Vagina (tissue), 2 donors: ENCODE measurements around the gene ARSB. TPM values are rescaled to one million over a fixed set of nuclear protein-coding genes. Genes with fewer than 3 reads are reported as not detected.

ENCODE experiments used
- DNase-seq, 2 donors: peaks; one replicate each; pipeline ENCODE4 v3.0.0-alpha.2; 2017; ENCODE audit errors: extremely low spot score in 2 of 2
- H3K27ac ChIP-seq: fragments of 200-600 bp; sonication (generic); one replicate; pipeline ENCODE4 v1.5.1; 2019
- H3K27me3 ChIP-seq: fragments of 200-600 bp; sonication (generic); one replicate; pipeline ENCODE4 v1.5.1; 2019
- H3K36me3 ChIP-seq, 2 donors: fragments of 200-600 bp; sonication (generic); one replicate each; pipeline ENCODE4 v1.5.1; 2017 to 2019
- H3K4me1 ChIP-seq: fragments of 200-600 bp; sonication (generic); one replicate; pipeline ENCODE4 v1.5.1; 2019
- H3K4me3 ChIP-seq, 2 donors: fragments of 200-600 bp; sonication (generic); 1 replicate in 1 of 2; 2 replicates in 1 of 2; pipeline ENCODE4 v1.5.1; 2016 to 2019
- H3K9me3 ChIP-seq: fragments of 200-600 bp; sonication (generic); one replicate; pipeline ENCODE4 v1.5.1; 2019
- POLR2A ChIP-seq, 2 donors: fragments of 450-650 bp; IDR thresholded peaks; one replicate each; pipeline ENCODE4 v1.6.1; 2017; ENCODE audit warnings: antibody characterized with exemption in 2 of 2, mild to moderate bottlenecking in 2 of 2, moderate library complexity in 2 of 2
- POLR2AphosphoS5 ChIP-seq, 2 donors: sonication (generic); formaldehyde crosslinking; IDR thresholded peaks; one replicate each; pipeline ENCODE4 v1.9.0; 2017; ENCODE audit warnings: antibody characterized with exemption in 2 of 2, mild to moderate bottlenecking in 2 of 2, low read depth in 1 of 2; ENCODE audit not compliant: insufficient read depth in 1 of 2
- intact Hi-C: fragments of 100-400 bp; cut with DNase I; formaldehyde crosslinking; loops from one replicate; pipeline ENCODE4 v1.15.1; 2023
- total RNA-seq: library from RNA; depleted of rRNA; stranded (reverse); fragments of >200 nt; gene quantifications from one replicate; pipeline ENCODE4 v1.2.3, GENCODE V29; 2016
- TF ChIP-seq, protein P1 (sequence below), 3 experiments: fragments of 450-650 bp in 2 of 3; fragments of 200-600 bp in 1 of 3; sonication (generic) in 1 of 3; IDR thresholded peaks; one replicate each; pipeline ENCODE4 v1.5.1; 2017 to 2019; ENCODE audit warnings: antibody characterized with exemption in 3 of 3, mild to moderate bottlenecking in 2 of 3, moderate library complexity in 2 of 3

Gene ARSB
- total RNA-seq, 1 donor from 2014 or later = 12.3 TPM

DNA sequence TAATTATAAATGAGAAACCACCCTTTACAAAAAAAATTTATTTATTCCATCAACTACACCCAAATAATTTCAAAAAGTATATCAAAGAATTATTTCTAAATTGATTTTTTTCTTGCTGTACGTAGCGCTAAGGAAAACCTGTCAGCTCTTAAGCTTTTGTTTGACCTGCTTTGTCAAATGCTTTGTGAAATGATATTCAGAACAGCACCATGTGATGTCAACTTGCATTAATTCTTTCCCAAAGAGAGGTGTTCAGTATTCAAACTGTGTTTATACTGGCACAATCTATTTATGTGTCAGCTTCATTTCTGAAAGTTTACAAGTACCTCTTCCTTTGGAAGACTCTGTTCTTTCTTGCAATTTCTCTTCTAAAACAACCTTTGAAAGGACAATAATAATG is 12.0 kb upstream of the ARSB start:
- no peak for DNase-seq
- H3K36me3 ChIP-seq = no peaks in the 10 kb centered on the region
- no peak for TF ChIP-seq POLR2AphosphoS5 (IDR thresholded peaks at IDR 0.05; ENCODE audit: insufficient read depth in 1 of 2, low read depth in 1 of 2)
- TF ChIP-seq, protein P1, sequence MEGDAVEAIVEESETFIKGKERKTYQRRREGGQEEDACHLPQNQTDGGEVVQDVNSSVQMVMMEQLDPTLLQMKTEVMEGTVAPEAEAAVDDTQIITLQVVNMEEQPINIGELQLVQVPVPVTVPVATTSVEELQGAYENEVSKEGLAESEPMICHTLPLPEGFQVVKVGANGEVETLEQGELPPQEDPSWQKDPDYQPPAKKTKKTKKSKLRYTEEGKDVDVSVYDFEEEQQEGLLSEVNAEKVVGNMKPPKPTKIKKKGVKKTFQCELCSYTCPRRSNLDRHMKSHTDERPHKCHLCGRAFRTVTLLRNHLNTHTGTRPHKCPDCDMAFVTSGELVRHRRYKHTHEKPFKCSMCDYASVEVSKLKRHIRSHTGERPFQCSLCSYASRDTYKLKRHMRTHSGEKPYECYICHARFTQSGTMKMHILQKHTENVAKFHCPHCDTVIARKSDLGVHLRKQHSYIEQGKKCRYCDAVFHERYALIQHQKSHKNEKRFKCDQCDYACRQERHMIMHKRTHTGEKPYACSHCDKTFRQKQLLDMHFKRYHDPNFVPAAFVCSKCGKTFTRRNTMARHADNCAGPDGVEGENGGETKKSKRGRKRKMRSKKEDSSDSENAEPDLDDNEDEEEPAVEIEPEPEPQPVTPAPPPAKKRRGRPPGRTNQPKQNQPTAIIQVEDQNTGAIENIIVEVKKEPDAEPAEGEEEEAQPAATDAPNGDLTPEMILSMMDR (IDR thresholded peaks at IDR 0.05) = no peak
- no peak for TF ChIP-seq POLR2A (IDR thresholded peaks at IDR 0.05)
- H3K9me3 ChIP-seq = no peaks in the 10 kb centered on the region
- H3K4me3 ChIP-seq = no peak overlapping the region
- no peaks in the 10 kb centered on the region for H3K4me1 ChIP-seq
- no peak overlapping the region for H3K27ac ChIP-seq
- intact Hi-C loops = no loop called here
- no peaks in the 10 kb centered on the region for H3K27me3 ChIP-seq

DNA sequence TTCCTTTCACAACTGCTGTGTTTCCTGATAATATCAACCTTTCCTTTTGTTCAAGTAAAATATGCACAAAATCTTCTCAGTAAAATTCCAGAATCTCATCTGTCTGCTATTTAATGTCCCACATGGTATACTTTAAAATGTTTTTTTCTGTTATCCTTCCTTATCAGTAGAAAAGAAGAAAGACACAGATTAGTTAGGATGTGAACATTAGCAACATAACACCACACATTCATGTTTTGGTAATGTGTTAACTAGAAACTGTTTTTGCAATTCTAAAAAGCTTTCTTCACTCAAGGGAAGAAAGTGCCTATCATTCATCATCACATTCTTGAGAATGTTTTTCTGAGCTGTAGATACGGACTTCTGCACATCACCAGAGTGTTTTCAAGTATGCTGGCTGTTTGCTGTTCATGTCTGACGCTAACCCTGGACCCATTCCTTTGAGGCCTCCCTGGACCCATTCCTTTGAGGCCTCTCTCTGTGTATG is 10.5 kb upstream of the ARSB start:
- no peak overlapping the region for H3K27ac ChIP-seq

DNA sequence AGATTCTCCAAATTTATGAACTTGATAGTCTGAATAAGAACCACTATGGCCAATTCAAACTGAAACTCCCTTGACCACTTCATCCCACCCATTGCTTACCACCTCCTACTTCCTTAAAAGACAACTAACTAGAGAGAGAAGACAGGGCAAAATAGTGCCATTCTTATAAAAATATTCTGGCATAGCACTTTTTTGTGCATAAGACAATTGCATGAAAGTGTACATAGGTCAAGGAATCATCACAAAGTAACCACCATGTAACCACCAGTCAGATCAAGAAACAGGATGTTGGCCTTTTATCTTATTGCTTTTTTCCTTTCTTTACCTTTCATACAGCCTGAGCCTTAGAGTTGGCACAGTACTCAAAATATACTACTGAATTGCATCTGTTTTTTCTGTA is 8.1 kb upstream of the ARSB start:
- Histone ChIP-seq H3K4me1 (no peaks in the 10 kb centered on the region), H3K27ac (no peak overlapping the region), H3K36me3 (no peaks in the 10 kb centered on the region), H3K4me3 (no peak overlapping the region), H3K9me3 (no peaks in the 10 kb centered on the region), H3K27me3 (no peaks in the 10 kb centered on the region)
- intact Hi-C loops = no loop called here
- TF ChIP-seq, protein P1 (IDR thresholded peaks at IDR 0.05) = no peak
- TF ChIP-seq POLR2AphosphoS5 (IDR thresholded peaks at IDR 0.05; ENCODE audit: insufficient read depth in 1 of 2, low read depth in 1 of 2) = no peak
- TF ChIP-seq POLR2A (IDR thresholded peaks at IDR 0.05) = no peak
- DNase-seq = no peak

More for the DNA sequence above, 10.5 kb upstream of the ARSB start:
- Histone ChIP-seq H3K36me3 (no peaks in the 10 kb centered on the region), H3K9me3 (no peaks in the 10 kb centered on the region), H3K27me3 (no peaks in the 10 kb centered on the region), H3K4me1 (no peaks in the 10 kb centered on the region), H3K4me3 (no peak overlapping the region)
- no peak for DNase-seq
- intact Hi-C loops = no loop called here
- TF ChIP-seq, protein P1 (IDR thresholded peaks at IDR 0.05) = no peak
- TF ChIP-seq POLR2A (IDR thresholded peaks at IDR 0.05) (no peak), POLR2AphosphoS5 (IDR thresholded peaks at IDR 0.05; ENCODE audit: insufficient read depth in 1 of 2, low read depth in 1 of 2) (no peak)

DNA sequence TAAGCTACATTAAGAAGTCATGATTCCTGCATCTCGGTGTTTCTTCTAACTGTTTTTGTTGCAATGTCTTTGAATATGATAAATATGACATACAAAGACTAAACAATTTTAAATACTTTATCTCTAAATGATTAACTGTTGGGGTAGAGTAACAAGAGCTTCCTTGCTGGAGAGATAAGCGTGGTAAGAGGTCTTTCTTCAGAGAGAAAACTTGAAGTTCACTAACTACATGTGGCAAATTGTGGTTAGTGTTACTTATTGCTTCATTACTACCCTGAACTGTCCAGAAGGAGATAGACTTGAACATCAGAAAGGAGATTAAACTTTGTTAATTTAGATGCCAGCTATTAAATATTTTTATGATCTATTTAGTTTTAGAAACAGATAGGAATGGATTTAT is 7.0 kb upstream of the ARSB start:
- no peaks in the 10 kb centered on the region for H3K36me3 ChIP-seq
- DNase-seq = no peak
- no peaks in the 10 kb centered on the region for H3K27me3 ChIP-seq
- H3K4me1 ChIP-seq = no peaks in the 10 kb centered on the region
- TF ChIP-seq, protein P1 (IDR thresholded peaks at IDR 0.05) = no peak
- TF ChIP-seq POLR2A (IDR thresholded peaks at IDR 0.05) (no peak), POLR2AphosphoS5 (IDR thresholded peaks at IDR 0.05; ENCODE audit: insufficient read depth in 1 of 2, low read depth in 1 of 2) (no peak)
- no peak overlapping the region for H3K4me3 ChIP-seq
- no peak overlapping the region for H3K27ac ChIP-seq
- H3K9me3 ChIP-seq = no peaks in the 10 kb centered on the region
- intact Hi-C loops = no loop called here

DNA sequence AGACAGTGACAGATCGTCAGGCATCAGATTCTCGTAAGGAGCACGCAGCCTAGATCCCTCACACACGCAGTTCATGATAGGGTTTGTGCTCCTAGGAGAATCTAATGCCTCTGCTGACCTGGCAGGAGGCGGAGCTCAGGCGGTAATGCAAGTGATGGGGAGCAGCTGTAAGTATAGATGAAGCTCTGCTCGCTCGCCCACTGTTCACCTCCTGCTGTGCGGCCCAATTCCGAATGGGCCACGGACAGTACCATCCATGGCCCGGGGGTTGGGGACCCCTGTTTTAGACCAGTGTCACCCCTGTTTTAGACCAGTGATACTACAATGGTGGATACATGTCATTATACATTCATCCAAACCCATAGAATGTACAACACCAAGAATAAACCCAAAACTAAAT is 4.0 kb upstream of the ARSB start:
- intact Hi-C loops = no loop called here
- TF ChIP-seq POLR2A (IDR thresholded peaks at IDR 0.05) (no peak), POLR2AphosphoS5 (IDR thresholded peaks at IDR 0.05; ENCODE audit: insufficient read depth in 1 of 2, low read depth in 1 of 2) (no peak)
- TF ChIP-seq, protein P1 (IDR thresholded peaks at IDR 0.05) = no peak
- DNase-seq = no peak
- Histone ChIP-seq H3K9me3 (no peaks in the 10 kb centered on the region), H3K27me3 (no peaks in the 10 kb centered on the region), H3K36me3 (no peaks in the 10 kb centered on the region), H3K4me1 (peaks cover 12% of the 10 kb centered on the region), H3K4me3 (no peak overlapping the region), H3K27ac (no peak overlapping the region)
